Kidney (tissue), 14 donors: ENCODE measurements around the gene GATA3. TPM values are rescaled to one million over a fixed set of nuclear protein-coding genes. Genes with fewer than 3 reads are reported as not detected.

Source experiments
- DNase-seq, 5 donors: peaks; one replicate each; pipeline ENCODE4 v3.0.0-alpha.2; 2013 to 2020
- FAIRE-seq: peaks from 2 replicates; lab custom pipeline; 2012; peaks lifted over from hg19 to GRCh38; lab: Jason Lieb, UNC
- H3K27ac ChIP-seq, 2 donors: one replicate each; pipeline ENCODE4 v1.7.0; 2013; ENCODE audit warnings: low read depth in 2 of 2, low read length in 2 of 2, inconsistent platforms in 1 of 2
- H3K27me3 ChIP-seq: one replicate; pipeline ENCODE4 v1.7.1; 2013; ENCODE audit warnings: low read length, inconsistent platforms; ENCODE audit not compliant: control insufficient read depth, insufficient read depth
- H3K36me3 ChIP-seq, 3 donors: one replicate each; pipeline versions ENCODE4 v1.7.0 to v1.7.1; 2013; ENCODE audit warnings: low read length in 3 of 3, control low read depth in 1 of 3, inconsistent platforms in 1 of 3; ENCODE audit not compliant: insufficient read depth in 3 of 3, control insufficient read depth in 2 of 3
- H3K4me1 ChIP-seq, 3 donors: one replicate each; pipeline versions ENCODE4 v1.7.0 to v1.7.1; 2013; ENCODE audit warnings: low read length in 3 of 3, inconsistent platforms in 1 of 3, low read depth in 1 of 3; ENCODE audit not compliant: control insufficient read depth in 2 of 3, insufficient read depth in 2 of 3
- H3K4me3 ChIP-seq, 3 donors: one replicate each; pipeline versions ENCODE4 v1.7.0 to v1.8.1; 2013; ENCODE audit warnings: low read length in 3 of 3, control low read depth in 1 of 3, inconsistent platforms in 1 of 3
- H3K9ac ChIP-seq, 3 donors: one replicate each; pipeline versions ENCODE4 v1.7.0 to v1.7.1; 2013; ENCODE audit warnings: low read length in 3 of 3, control low read depth in 1 of 3, inconsistent platforms in 1 of 3
- H3K9me3 ChIP-seq, 3 donors: one replicate each; pipeline versions ENCODE4 v1.7.0 to v1.7.1; 2013; ENCODE audit warnings: low read length in 3 of 3, control low read depth in 1 of 3, inconsistent platforms in 1 of 3; ENCODE audit not compliant: control insufficient read depth in 2 of 3, insufficient read depth in 1 of 3
- intact Hi-C: fragments of 100-400 bp; cut with DNase I; formaldehyde crosslinking; loops from one replicate; pipeline ENCODE4 v1.11.1; 2022
- polyA plus RNA-seq: library from polyadenylated mRNA; stranded (reverse); fragments of 350-450 nt; fragmentation: Illumina TruSeq; extraction: RNeasy Lipid Tissue Mini Kit (QIAGEN cat#74804); gene quantifications from one replicate; pipeline ENCODE4 v1.2.3, GENCODE V29; 2014; ENCODE audit warnings: low read depth, low replicate concordance; ENCODE audit not compliant: insufficient read depth
- total RNA-seq: library from RNA; stranded (reverse); fragmentation: NEBNext Ultra II Directional; extraction: Animal tissue kit (Norgen Biotek cat#: 25700); gene quantifications from one replicate; pipeline ENCODE4 v1.2.1, GENCODE V29; 2021
- TF ChIP-seq, protein P1 (sequence below): IDR thresholded peaks from 3 replicates; pipeline ENCODE4 v1.5.1; 2012; ENCODE audit warnings: mild to moderate bottlenecking, moderate library complexity, borderline replicate concordance; ENCODE audit not compliant: insufficient read depth; ENCODE audit errors: extremely low read depth
- donor health status: control.
- donor health status: control.
- donor health status: control.
- donor health status: control.
- donor health status: control.
- donor health status: DM: yes; HTN: yes; CAD: no.
- donor health status: Normal renal cell carcinoma (clear cell type).

The GATA3 gene
- total and polyA plus RNA-seq, 2 donors from 2014 or later: 23.5 to 45.9 TPM

DNA sequence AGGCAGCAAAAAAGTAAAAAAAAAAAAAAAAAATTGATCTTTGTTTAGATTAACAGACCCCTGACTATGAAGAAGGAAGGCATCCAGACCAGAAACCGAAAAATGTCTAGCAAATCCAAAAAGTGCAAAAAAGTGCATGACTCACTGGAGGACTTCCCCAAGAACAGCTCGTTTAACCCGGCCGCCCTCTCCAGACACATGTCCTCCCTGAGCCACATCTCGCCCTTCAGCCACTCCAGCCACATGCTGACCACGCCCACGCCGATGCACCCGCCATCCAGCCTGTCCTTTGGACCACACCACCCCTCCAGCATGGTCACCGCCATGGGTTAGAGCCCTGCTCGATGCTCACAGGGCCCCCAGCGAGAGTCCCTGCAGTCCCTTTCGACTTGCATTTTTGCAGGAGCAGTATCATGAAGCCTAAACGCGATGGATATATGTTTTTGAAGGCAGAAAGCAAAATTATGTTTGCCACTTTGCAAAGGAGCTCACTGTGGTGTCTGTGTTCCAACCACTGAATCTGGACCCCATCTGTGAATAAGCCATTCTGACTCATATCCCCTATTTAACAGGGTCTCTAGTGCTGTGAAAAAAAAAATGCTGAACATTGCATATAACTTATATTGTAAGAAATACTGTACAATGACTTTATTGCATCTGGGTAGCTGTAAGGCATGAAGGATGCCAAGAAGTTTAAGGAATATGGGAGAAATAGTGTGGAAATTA lies 19.4 kb downstream of the GATA3 start:
- TF ChIP-seq, protein P1, sequence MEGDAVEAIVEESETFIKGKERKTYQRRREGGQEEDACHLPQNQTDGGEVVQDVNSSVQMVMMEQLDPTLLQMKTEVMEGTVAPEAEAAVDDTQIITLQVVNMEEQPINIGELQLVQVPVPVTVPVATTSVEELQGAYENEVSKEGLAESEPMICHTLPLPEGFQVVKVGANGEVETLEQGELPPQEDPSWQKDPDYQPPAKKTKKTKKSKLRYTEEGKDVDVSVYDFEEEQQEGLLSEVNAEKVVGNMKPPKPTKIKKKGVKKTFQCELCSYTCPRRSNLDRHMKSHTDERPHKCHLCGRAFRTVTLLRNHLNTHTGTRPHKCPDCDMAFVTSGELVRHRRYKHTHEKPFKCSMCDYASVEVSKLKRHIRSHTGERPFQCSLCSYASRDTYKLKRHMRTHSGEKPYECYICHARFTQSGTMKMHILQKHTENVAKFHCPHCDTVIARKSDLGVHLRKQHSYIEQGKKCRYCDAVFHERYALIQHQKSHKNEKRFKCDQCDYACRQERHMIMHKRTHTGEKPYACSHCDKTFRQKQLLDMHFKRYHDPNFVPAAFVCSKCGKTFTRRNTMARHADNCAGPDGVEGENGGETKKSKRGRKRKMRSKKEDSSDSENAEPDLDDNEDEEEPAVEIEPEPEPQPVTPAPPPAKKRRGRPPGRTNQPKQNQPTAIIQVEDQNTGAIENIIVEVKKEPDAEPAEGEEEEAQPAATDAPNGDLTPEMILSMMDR: no peak

DNA sequence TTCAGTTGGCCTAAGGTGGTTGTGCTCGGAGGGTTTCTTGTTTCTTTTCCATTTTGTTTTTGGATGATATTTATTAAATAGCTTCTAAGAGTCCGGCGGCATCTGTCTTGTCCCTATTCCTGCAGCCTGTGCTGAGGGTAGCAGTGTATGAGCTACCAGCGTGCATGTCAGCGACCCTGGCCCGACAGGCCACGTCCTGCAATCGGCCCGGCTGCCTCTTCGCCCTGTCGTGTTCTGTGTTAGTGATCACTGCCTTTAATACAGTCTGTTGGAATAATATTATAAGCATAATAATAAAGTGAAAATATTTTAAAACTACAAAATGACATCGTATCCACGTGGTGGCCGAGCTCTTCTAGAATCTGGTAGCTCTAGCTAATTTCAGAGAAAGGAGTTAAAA lies 20.4 kb downstream of the GATA3 start:
- intact Hi-C loops: no loop called here
- Histone ChIP-seq H3K9ac (no peak overlapping the region), H3K9me3 (no peaks in the 10 kb centered on the region), H3K27ac (no peak overlapping the region), H3K4me1 (no peaks in the 10 kb centered on the region), H3K36me3 (peaks cover 0 to 2% (median 0%) of the 10 kb centered on the region in 3 donors), H3K4me3 (no peak overlapping the region), H3K27me3 (no peaks in the 10 kb centered on the region)
- DNase-seq (no peak), FAIRE-seq (no peak)
- TF ChIP-seq, protein P1: no peak

More for the DNA sequence above, 19.4 kb downstream of the GATA3 start:
- Histone ChIP-seq H3K4me1 (no peaks in the 10 kb centered on the region), H3K36me3 (peaks cover 0 to 4% (median 0%) of the 10 kb centered on the region in 3 donors), H3K9me3 (no peaks in the 10 kb centered on the region), H3K9ac (no peak overlapping the region), H3K27me3 (no peaks in the 10 kb centered on the region), H3K27ac (no peak overlapping the region), H3K4me3 (no peak overlapping the region)
- FAIRE-seq (no peak), DNase-seq (no peak)
- intact Hi-C loops: no loop called here

DNA sequence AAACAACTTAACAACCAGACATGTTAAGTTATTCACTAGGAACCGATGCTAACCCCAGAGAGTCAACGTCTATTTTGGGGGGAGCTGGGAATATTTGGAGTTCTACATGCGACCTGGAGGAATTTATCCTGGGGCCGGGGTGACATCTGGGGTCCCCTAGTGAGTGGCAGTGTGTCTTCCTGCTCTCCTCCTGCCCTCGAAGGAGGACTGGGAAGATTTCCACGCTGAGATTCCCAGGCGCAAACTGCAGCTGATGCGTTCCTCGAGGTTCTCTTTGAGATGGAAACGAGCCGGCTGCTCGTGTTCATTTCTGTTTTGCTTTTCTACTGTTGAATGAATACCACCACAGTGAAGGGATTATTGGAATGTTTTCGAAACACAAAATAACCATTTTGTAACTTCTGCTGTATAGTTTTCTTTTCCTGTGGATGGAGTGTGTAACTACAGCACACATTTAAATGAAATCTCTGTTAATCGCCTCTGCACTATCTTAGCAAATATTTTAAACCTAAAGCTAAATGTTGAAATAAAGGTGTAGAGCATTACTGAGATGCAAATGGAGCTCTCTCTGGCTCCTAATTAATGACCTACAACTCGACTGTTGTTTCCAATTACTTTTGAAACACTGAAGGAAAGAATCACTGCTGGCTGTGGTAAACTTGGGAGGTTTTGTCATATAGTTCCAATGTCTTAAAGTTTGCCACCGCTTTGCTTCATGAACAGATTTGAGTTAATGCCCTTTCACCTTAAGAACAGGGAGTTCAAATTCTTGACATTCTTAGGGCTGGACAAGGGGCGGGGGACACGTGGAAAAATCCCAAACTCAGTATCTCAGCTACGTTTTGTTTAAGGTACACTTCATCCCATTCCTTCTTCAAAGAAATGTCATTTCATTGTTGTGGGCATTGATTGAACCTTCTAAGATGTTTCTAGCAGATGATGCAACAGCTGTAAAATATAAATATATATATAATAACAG lies 21.1 kb downstream of the GATA3 start:
- Histone ChIP-seq H3K27ac (no peak overlapping the region), H3K36me3 (peaks cover 0 to 2% (median 0%) of the 10 kb centered on the region in 3 donors), H3K9me3 (no peaks in the 10 kb centered on the region), H3K9ac (no peak overlapping the region), H3K4me1 (no peaks in the 10 kb centered on the region), H3K4me3 (no peak overlapping the region), H3K27me3 (no peaks in the 10 kb centered on the region)
- DNase-seq (no peak), FAIRE-seq (no peak)
- intact Hi-C loops: no loop called here
- TF ChIP-seq, protein P1: no peak
